ENCODE data around the gene SQSTM1. TPM values are rescaled to one million over a fixed set of nuclear protein-coding genes. Genes with fewer than 3 reads are reported as not detected.

SQSTM1 gene
- total and polyA plus RNA-seq, 2 donors (not counting 1 experiment from before 2014, with no cell fraction given) = 72.2 to 400 TPM

DNA sequence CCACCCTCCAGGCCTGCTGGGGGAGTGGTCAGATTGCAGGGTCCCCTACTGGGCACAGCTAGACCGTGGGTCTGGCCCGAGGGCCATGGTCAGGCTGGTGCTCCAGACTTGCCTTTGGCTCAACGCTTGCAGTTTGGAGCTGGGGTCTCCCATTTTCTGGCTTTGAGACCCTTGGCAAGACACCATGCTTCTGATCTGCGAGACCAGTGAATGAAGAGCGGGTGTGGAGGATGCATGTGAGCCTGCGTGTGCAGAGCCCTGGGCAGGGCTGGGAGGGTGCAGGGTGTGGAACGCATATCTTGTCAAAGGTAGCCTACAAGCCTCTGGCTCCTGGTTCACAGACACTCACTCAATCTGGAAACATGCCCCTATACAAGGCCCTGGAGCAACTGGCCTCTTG is 44.0 kb downstream of the SQSTM1 start:
- Mint-ChIP-seq H3K27me3 (no peaks in the 10 kb centered on the region), H3K4me1 (peaks cover 11% of the 10 kb centered on the region), H3K9me3 (ENCODE audit: insufficient read depth) (no peaks in the 10 kb centered on the region), H3K4me3 (no peak overlapping the region), H3K27ac (no peak overlapping the region)
- DNase-seq (no peak), ATAC-seq (ENCODE audit: low read depth) (no peak)
- H3K4me3 ChIP-seq (ENCODE audit: control extremely low read depth in 1 of 5, extremely low read depth in 1 of 5, insufficient read depth in 1 of 5, low read depth in 2 of 5, low read length in 4 of 5) = no peak overlapping the region
- ChIA-PET CTCF (interaction anchor here (0.9 to 1.6 kb wide), 4 partner anchors 12 to 110 kb away, joined by 3 to 4 read pairs (median 4); no protein-coding TSS in a partner anchor), POLR2A (interaction anchor here (0.6 kb wide), 1 partner anchor 241 kb away, joined by 4 read pairs; no protein-coding TSS in a partner anchor)
- WGBS (ENCODE audit: insufficient coverage) = 93% methylated on average over 7 of the region's 7 CpGs
- intact Hi-C loops (cut with micrococcal nuclease) = no loop called here
- peaks cover 0 to 38% of the 10 kb centered on the region in 2 experiments for H3K36me3 ChIP-seq (replicated peaks in 1 of 2; ENCODE audit: control extremely low read depth in 1 of 2, control insufficient read depth in 1 of 2, extremely low read depth in 1 of 2, insufficient read depth in 2 of 2, low read length in 1 of 2)
- no peaks in the 10 kb centered on the region for H3K79me2 ChIP-seq (ENCODE audit: control insufficient read depth, insufficient read depth, low read length)
- H3K27ac ChIP-seq (ENCODE audit: low read length in 2 of 2) = no peak overlapping the region
- no peaks in the 10 kb centered on the region for H4K20me1 ChIP-seq (ENCODE audit: control insufficient read depth, insufficient read depth, low read length, poor library complexity, severe bottlenecking)
- no peak overlapping the region for H3K9ac ChIP-seq (ENCODE audit: low read length)
- no peaks in the 10 kb centered on the region for H3K27me3 ChIP-seq (replicated peaks in 1 of 4; ENCODE audit: control extremely low read depth in 1 of 4, control insufficient read depth in 3 of 4, insufficient read depth in 4 of 4, low read length in 3 of 4)
- no peak for TF ChIP-seq EZH2 (IDR thresholded peaks at IDR 0.05; ENCODE audit: borderline replicate concordance, insufficient read depth, low read depth, low read length, poor library complexity, severe bottlenecking)
- TF ChIP-seq, protein P1, sequence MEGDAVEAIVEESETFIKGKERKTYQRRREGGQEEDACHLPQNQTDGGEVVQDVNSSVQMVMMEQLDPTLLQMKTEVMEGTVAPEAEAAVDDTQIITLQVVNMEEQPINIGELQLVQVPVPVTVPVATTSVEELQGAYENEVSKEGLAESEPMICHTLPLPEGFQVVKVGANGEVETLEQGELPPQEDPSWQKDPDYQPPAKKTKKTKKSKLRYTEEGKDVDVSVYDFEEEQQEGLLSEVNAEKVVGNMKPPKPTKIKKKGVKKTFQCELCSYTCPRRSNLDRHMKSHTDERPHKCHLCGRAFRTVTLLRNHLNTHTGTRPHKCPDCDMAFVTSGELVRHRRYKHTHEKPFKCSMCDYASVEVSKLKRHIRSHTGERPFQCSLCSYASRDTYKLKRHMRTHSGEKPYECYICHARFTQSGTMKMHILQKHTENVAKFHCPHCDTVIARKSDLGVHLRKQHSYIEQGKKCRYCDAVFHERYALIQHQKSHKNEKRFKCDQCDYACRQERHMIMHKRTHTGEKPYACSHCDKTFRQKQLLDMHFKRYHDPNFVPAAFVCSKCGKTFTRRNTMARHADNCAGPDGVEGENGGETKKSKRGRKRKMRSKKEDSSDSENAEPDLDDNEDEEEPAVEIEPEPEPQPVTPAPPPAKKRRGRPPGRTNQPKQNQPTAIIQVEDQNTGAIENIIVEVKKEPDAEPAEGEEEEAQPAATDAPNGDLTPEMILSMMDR (IDR thresholded peaks at IDR 0.05) = no peak
- no peak overlapping the region for H3K4me2 ChIP-seq (replicated peaks; ENCODE audit: low read depth, low read length, poor library complexity, severe bottlenecking)
- no peak overlapping the region for H2AFZ ChIP-seq (ENCODE audit: insufficient read depth, low read depth, low read length, poor library complexity, severe bottlenecking)
- no peaks in the 10 kb centered on the region for H3K4me1 ChIP-seq (ENCODE audit: control insufficient read depth in 2 of 2, insufficient read depth in 2 of 2, low read length in 2 of 2)
- H3K9me3 ChIP-seq (ENCODE audit: control extremely low read depth in 1 of 3, control insufficient read depth in 2 of 3, insufficient read depth in 1 of 3, low read length in 2 of 3) = peaks cover 0 to 5% (median 0%) of the 10 kb centered on the region in 3 donors

DNA sequence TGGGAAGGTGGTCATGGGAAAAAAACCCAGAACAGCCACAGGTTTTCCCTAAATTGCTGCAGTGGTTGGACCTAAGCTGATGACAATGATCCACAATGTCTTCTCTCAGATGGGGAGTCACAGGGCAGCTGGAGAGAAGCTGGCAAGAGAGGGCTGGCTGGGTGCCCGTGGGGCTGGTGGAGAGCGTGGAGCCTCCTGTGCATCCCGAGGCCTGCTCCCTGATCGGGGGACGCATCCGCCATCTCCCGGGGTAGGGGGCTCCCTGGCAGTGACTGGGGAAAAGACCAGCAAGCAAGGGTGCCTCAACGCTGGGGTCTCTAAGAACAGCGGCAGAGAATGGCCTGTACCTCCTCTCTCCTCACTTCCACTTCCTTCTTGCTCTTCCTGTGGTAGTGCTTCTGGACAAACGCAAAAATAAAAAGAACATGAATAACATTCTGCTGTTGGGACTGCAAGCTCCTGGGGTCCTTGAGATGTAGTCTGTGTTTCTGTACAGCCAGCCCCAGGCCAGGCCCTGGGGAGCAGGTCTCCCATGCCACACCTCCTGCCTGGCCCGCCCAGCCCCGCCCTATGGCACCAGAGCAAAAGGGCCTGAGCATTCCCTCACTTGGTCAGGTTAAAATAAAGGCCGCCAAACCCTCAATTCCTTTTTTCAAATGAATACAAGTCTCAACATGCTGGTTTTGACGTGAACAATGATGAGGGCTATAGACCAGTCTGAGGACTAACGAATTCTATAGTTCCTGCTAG is 45.0 kb downstream of the SQSTM1 start:
- ChIA-PET POLR2A (no interaction called here), CTCF (interaction anchor here (0.9 to 3.4 kb wide), 3 partner anchors 13 to 109 kb away, joined by 3 to 13 read pairs (median 3); no protein-coding TSS in a partner anchor)
- Mint-ChIP-seq H3K4me3 (no peak overlapping the region), H3K27me3 (no peaks in the 10 kb centered on the region), H3K9me3 (ENCODE audit: insufficient read depth) (no peaks in the 10 kb centered on the region), H3K27ac (no peak overlapping the region), H3K4me1 (peaks cover 3% of the 10 kb centered on the region)
- Histone ChIP-seq H3K27ac (ENCODE audit: low read length in 2 of 2) (no peak overlapping the region), H3K36me3 (replicated peaks in 1 of 2; ENCODE audit: control extremely low read depth in 1 of 2, control insufficient read depth in 1 of 2, extremely low read depth in 1 of 2, insufficient read depth in 2 of 2, low read length in 1 of 2) (peaks cover 0 to 39% of the 10 kb centered on the region in 2 experiments), H3K4me2 (replicated peaks; ENCODE audit: low read depth, low read length, poor library complexity, severe bottlenecking) (no peak overlapping the region), H3K9ac (ENCODE audit: low read length) (no peak overlapping the region), H3K4me1 (ENCODE audit: control insufficient read depth in 2 of 2, insufficient read depth in 2 of 2, low read length in 2 of 2) (no peaks in the 10 kb centered on the region), H3K79me2 (ENCODE audit: control insufficient read depth, insufficient read depth, low read length) (no peaks in the 10 kb centered on the region), H3K9me3 (ENCODE audit: control extremely low read depth in 1 of 3, control insufficient read depth in 2 of 3, insufficient read depth in 1 of 3, low read length in 2 of 3) (peaks cover 0 to 5% (median 0%) of the 10 kb centered on the region in 3 donors), H2AFZ (ENCODE audit: insufficient read depth, low read depth, low read length, poor library complexity, severe bottlenecking) (no peak overlapping the region), H3K27me3 (replicated peaks in 1 of 4; ENCODE audit: control extremely low read depth in 1 of 4, control insufficient read depth in 3 of 4, insufficient read depth in 4 of 4, low read length in 3 of 4) (no peaks in the 10 kb centered on the region), H3K4me3 (ENCODE audit: control extremely low read depth in 1 of 5, extremely low read depth in 1 of 5, insufficient read depth in 1 of 5, low read depth in 2 of 5, low read length in 4 of 5) (no peak overlapping the region), H4K20me1 (ENCODE audit: control insufficient read depth, insufficient read depth, low read length, poor library complexity, severe bottlenecking) (no peaks in the 10 kb centered on the region)
- intact Hi-C loops (cut with micrococcal nuclease) = loop anchor here (1.0 kb wide), 1 partner anchor 110 kb away; no protein-coding TSS in a partner anchor
- ATAC-seq (ENCODE audit: low read depth) (no peak), DNase-seq (no peak)
- 98% methylated on average over 13 of the region's 15 CpGs for WGBS (ENCODE audit: insufficient coverage)
- TF ChIP-seq, protein P1 (IDR thresholded peaks at IDR 0.05) = no peak
- no peak for TF ChIP-seq EZH2 (IDR thresholded peaks at IDR 0.05; ENCODE audit: borderline replicate concordance, insufficient read depth, low read depth, low read length, poor library complexity, severe bottlenecking)

Data from B cell (primary cell).